Loucy (cell line): Measurements from ENCODE around the gene CMTM8.

Source experiments
- H2AFZ ChIP-seq: fragments of 200-600 bp; sonication (generic); 2 replicates; pipeline ENCODE4 v1.6.0; 2016; ENCODE audit warnings: antibody characterized with exemption, mild to moderate bottlenecking, low read length, moderate library complexity
- H3F3A ChIP-seq: fragments of 200-600 bp; 2 replicates; pipeline ENCODE4 v1.6.0; 2016; ENCODE audit warnings: antibody characterized with exemption, low read depth, mild to moderate bottlenecking
- H3K27me3 ChIP-seq: fragments of 200-600 bp; sonication (generic); 2 replicates; pipeline ENCODE4 v1.6.1; 2014; ENCODE audit warnings: low read length, mild to moderate bottlenecking; ENCODE audit not compliant: insufficient read depth, poor library complexity, severe bottlenecking
- H3K36me3 ChIP-seq: fragments of 200-600 bp; sonication (generic); 2 replicates; pipeline ENCODE4 v1.6.1; 2016; ENCODE audit warnings: low read length; ENCODE audit not compliant: insufficient read depth
- H3K4me1 ChIP-seq: fragments of 200-600 bp; sonication (generic); 2 replicates; pipeline ENCODE4 v1.5.1; 2014; ENCODE audit warnings: low read length, mild to moderate bottlenecking; ENCODE audit not compliant: insufficient read depth, poor library complexity, severe bottlenecking
- H3K4me2 ChIP-seq: fragments of 200-600 bp; sonication (generic); 2 replicates; pipeline ENCODE4 v1.6.0; 2014; ENCODE audit warnings: antibody characterized with exemption, low read length, low read depth, mild to moderate bottlenecking; ENCODE audit not compliant: poor library complexity, severe bottlenecking
- H3K4me3 ChIP-seq: fragments of 200-600 bp; sonication (generic); 2 replicates; pipeline ENCODE4 v1.5.1; 2014; ENCODE audit warnings: low read length, mild to moderate bottlenecking, mixed read lengths; ENCODE audit not compliant: poor library complexity, severe bottlenecking
- H3K79me2 ChIP-seq: fragments of 200-600 bp; sonication (generic); 2 replicates; pipeline ENCODE4 v1.6.1; 2014; ENCODE audit warnings: low read length; ENCODE audit not compliant: insufficient read depth
- H3K9ac ChIP-seq: fragments of 200-600 bp; sonication (generic); 2 replicates; pipeline ENCODE4 v1.6.0; 2014; ENCODE audit warnings: mild to moderate bottlenecking, low read depth, low read length, moderate library complexity; ENCODE audit not compliant: poor library complexity, severe bottlenecking
- H3K9me2 ChIP-seq: fragments of 200-600 bp; sonication (generic); replicated peaks from 2 replicates; pipeline ENCODE4 v1.6.1; 2016; ENCODE audit warnings: low read depth, low read length, mixed read lengths
- H3K9me3 ChIP-seq: fragments of 200-600 bp; sonication (generic); 2 replicates; pipeline ENCODE4 v1.6.1; 2014; ENCODE audit warnings: mild to moderate bottlenecking, antibody characterized with exemption, low read length, low read depth; ENCODE audit not compliant: insufficient read depth
- H4K20me1 ChIP-seq: fragments of 200-600 bp; sonication (generic); 2 replicates; pipeline ENCODE4 v1.6.0; 2014; ENCODE audit warnings: antibody characterized with exemption, low read length, mild to moderate bottlenecking; ENCODE audit not compliant: insufficient read depth, poor library complexity, severe bottlenecking
- EZH2phosphoT487 ChIP-seq: fragments of 200-600 bp; IDR thresholded peaks from 2 replicates; pipeline ENCODE4 v1.6.1; 2018; ENCODE audit warnings: antibody characterized with exemption, mild to moderate bottlenecking, moderate library complexity, borderline replicate concordance
- TF ChIP-seq, protein P1 (sequence below): fragments of 200-600 bp; sonication (generic); conservative IDR thresholded peaks from 2 replicates; pipeline ENCODE4 v1.5.1; 2014; ENCODE audit warnings: mild to moderate bottlenecking, antibody characterized with exemption, low read length

The CMTM8 gene

DNA sequence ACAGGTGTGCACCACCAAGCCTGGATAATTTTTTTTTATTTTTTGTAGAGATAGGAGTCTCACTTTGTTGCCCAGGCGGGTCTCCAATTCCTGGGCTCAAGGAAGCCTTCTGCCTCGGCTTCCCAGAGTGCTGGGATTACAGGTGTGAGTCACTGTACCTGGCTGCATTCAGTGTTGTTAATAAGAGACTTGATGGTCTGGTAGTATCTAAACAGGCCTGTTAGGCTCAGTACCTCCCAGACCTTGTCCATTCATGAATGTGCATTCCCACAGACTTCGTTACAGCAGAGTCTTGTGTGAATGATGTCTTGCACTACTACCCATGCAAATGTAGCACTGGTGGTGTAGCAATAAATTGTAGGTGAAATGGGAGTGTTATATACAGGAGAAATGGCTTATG, 17.7 kb downstream of the CMTM8 start:
- Histone ChIP-seq H3K27me3 (no peaks in the 10 kb centered on the region), H3K79me2 (no peaks in the 10 kb centered on the region), H4K20me1 (no peaks in the 10 kb centered on the region), H3K9ac (no peak overlapping the region), H3K9me3 (peaks cover 3% of the 10 kb centered on the region; the same call in 1 of the 2 replicates), H3F3A (no peaks in the 10 kb centered on the region), H3K36me3 (no peaks in the 10 kb centered on the region), H3K4me2 (no peak overlapping the region), H2AFZ (no peak overlapping the region), H3K4me3 (no peak overlapping the region), H3K9me2 (no peaks in the 10 kb centered on the region), H3K4me1 (peaks cover 7% of the 10 kb centered on the region)
- TF ChIP-seq, protein P1, sequence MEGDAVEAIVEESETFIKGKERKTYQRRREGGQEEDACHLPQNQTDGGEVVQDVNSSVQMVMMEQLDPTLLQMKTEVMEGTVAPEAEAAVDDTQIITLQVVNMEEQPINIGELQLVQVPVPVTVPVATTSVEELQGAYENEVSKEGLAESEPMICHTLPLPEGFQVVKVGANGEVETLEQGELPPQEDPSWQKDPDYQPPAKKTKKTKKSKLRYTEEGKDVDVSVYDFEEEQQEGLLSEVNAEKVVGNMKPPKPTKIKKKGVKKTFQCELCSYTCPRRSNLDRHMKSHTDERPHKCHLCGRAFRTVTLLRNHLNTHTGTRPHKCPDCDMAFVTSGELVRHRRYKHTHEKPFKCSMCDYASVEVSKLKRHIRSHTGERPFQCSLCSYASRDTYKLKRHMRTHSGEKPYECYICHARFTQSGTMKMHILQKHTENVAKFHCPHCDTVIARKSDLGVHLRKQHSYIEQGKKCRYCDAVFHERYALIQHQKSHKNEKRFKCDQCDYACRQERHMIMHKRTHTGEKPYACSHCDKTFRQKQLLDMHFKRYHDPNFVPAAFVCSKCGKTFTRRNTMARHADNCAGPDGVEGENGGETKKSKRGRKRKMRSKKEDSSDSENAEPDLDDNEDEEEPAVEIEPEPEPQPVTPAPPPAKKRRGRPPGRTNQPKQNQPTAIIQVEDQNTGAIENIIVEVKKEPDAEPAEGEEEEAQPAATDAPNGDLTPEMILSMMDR, result no peak
- TF ChIP-seq EZH2phosphoT487, result no peak

DNA sequence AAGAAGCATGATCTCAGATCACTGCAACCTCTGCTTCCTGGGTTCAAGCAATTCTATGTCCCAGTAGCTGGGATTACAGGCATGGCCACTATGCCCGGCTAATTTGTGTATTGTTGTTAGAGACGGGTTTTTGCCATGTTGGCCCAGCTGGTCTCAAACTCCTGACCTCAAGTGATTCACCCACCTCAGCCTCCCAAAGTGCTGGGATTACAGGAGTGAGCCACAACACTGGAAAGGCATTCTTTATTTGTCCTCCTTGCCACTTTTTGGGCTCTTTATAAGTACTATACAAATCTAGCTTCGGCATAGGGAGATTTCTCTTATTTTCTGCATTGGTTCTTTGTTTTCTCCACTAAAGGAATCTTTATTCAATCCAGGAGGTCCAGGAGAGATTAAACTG, 18.6 kb downstream of the CMTM8 start:
- H3F3A ChIP-seq, result no peaks in the 10 kb centered on the region
- H3K4me3 ChIP-seq, result no peak overlapping the region
- no peaks in the 10 kb centered on the region for H3K36me3 ChIP-seq
- H3K4me2 ChIP-seq, result no peak overlapping the region
- no peak overlapping the region for H3K9ac ChIP-seq
- peaks cover 3% of the 10 kb centered on the region; the same call in 1 of the 2 replicates for H3K9me3 ChIP-seq
- H4K20me1 ChIP-seq, result no peaks in the 10 kb centered on the region
- H3K4me1 ChIP-seq, result peaks cover 7% of the 10 kb centered on the region
- no peak overlapping the region for H2AFZ ChIP-seq
- no peaks in the 10 kb centered on the region for H3K79me2 ChIP-seq
- TF ChIP-seq, protein P1, result no peak
- no peak for TF ChIP-seq EZH2phosphoT487
- H3K27me3 ChIP-seq, result no peaks in the 10 kb centered on the region
- no peaks in the 10 kb centered on the region for H3K9me2 ChIP-seq

DNA sequence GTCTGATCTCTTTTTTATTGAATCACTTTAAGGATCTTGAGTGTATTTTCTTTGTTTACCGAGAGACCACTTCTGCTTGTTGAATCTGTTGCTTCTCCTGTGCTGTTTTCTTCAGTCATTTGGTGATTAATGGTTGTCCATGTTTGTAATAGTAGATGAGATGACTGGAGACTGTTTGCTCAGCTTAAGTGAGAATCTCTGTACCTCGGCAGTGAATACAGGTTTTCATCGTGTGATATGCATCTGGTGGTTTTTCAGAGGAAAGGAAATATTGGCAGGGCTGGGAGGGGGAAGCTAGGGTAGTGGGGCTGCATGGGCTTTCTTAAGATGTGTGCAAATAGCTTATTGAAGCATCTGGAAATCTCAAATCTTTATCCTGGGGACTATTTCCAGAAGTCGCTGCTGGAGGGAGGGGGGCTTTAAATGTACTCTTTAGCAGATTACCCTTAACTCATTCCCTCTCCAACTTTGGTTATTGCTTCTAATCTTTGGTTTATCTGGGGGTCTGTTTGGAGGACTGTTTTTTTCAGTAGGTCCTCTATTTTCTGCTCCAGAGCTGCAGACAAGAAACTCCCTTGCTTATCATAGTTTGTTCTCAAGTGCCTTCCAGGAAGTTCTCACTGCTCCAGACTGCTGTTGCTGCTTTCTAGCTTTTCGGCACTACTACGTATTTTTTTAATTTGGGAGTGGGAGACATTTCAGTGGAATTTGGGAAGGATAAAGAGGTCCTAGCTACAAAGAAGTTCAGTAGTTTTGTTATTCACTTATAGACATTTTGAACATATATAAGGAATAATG, 19.4 kb downstream of the CMTM8 start:
- Histone ChIP-seq H3K4me2 (no peak overlapping the region), H3K9ac (no peak overlapping the region)

More for the DNA sequence above, 19.4 kb downstream of the CMTM8 start:
- Histone ChIP-seq H3F3A (no peaks in the 10 kb centered on the region), H2AFZ (no peak overlapping the region), H3K27me3 (no peaks in the 10 kb centered on the region), H3K4me3 (no peak overlapping the region), H3K79me2 (no peaks in the 10 kb centered on the region), H4K20me1 (no peaks in the 10 kb centered on the region), H3K36me3 (no peaks in the 10 kb centered on the region), H3K4me1 (peaks cover 7% of the 10 kb centered on the region), H3K9me2 (no peaks in the 10 kb centered on the region), H3K9me3 (no peaks in the 10 kb centered on the region)
- TF ChIP-seq EZH2phosphoT487, result no peak
- TF ChIP-seq, protein P1, result no peak
